Thoracic aorta (tissue), 2 donors: ENCODE results near the gene TTC9B. TPM values are rescaled to one million over a fixed set of nuclear protein-coding genes. Genes with fewer than 3 reads are reported as not detected.
"Not testable (repeated sequence)": the region's sequence is repeated elsewhere in the genome, so short reads cannot be mapped to it uniquely, and the experiment has no call there.

Source experiments
- ATAC-seq: fragments of 150-250 bp; one replicate; pipeline ENCODE4 v1.8.0; 2017; ENCODE audit warnings: low read depth; ENCODE audit not compliant: insufficient number of reproducible peaks, low FRiP score
- DNase-seq: peaks from one replicate; pipeline ENCODE4 v3.0.0-alpha.2; 2020; ENCODE audit warnings: low spot score
- H3K27ac ChIP-seq, 2 donors: fragments of 200-600 bp; sonication (generic); 1 replicate in 1 of 2; 2 replicates in 1 of 2; pipeline ENCODE4 v1.5.1; 2016; ENCODE audit warnings: mild to moderate bottlenecking in 2 of 2, moderate library complexity in 2 of 2
- H3K27me3 ChIP-seq: fragments of 200-600 bp; sonication (generic); replicated peaks from 2 replicates; pipeline ENCODE4 v1.6.0; 2016; ENCODE audit warnings: mild to moderate bottlenecking; ENCODE audit not compliant: insufficient read depth
- H3K36me3 ChIP-seq: fragments of 200-600 bp; sonication (generic); one replicate; pipeline ENCODE4 v1.5.1; 2016
- H3K4me1 ChIP-seq, 2 donors: fragments of 200-600 bp; sonication (generic); 1 replicate in 1 of 2; 2 replicates in 1 of 2; pipeline versions ENCODE4 v1.5.1 to v1.6.0; 2016; ENCODE audit warnings: low read depth in 2 of 2, mild to moderate bottlenecking in 1 of 2; ENCODE audit not compliant: control insufficient read depth in 1 of 2
- H3K4me3 ChIP-seq: fragments of 200-600 bp; sonication (generic); 2 replicates; pipeline ENCODE4 v1.5.1; 2016; ENCODE audit warnings: mild to moderate bottlenecking
- H3K9me3 ChIP-seq: fragments of 200-600 bp; sonication (generic); 2 replicates; pipeline ENCODE4 v1.5.1; 2016
- total RNA-seq, 2 donors: library from RNA; depleted of rRNA; stranded (reverse); fragments of >200 nt; gene quantifications; one replicate each; pipeline versions ENCODE4 v1.1.0 to v1.2.3, GENCODE V29; 2016
- TF ChIP-seq, protein P1 (sequence below): fragments of 200-600 bp; sonication (generic); IDR thresholded peaks from one replicate; pipeline ENCODE4 v1.5.1; 2019; ENCODE audit warnings: antibody characterized with exemption

Gene TTC9B
- total RNA-seq, 2 donors from 2014 or later: not detected

DNA sequence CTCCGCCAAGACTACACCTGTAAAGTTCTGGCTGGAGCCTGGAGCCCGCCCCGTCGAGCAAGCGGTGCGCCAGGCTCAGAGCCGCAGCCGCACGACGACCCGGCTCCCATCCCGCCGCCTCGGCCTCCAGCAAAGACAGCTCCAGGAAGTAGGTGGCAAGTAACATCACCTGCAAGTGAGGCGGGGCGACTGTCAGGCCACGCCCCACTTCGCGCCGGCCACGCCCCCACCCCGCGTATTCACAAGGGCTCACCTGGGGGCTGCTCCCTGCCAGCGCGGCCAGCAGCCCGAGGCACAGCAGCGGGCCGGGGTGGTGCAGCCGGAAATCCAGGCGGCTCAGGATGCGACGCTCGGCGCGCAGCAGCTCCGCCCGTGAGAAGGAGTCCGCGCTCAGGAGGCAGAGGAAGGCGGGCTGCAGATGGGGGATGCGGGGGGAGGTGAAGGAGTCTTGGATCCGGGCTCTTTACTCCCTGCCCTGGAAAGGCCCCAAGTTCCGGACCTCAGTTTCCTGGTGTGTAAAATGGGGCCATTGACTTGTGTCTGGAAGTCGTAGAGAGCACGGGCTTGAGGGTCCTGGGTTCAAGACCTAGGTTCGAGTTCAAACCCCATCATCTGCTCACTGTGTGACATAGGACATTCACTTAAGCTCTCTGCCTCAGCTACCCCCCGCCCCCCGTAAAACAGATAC, 5.1 kb upstream of the TTC9B start:
- H3K4me3 ChIP-seq: no peak overlapping the region

DNA sequence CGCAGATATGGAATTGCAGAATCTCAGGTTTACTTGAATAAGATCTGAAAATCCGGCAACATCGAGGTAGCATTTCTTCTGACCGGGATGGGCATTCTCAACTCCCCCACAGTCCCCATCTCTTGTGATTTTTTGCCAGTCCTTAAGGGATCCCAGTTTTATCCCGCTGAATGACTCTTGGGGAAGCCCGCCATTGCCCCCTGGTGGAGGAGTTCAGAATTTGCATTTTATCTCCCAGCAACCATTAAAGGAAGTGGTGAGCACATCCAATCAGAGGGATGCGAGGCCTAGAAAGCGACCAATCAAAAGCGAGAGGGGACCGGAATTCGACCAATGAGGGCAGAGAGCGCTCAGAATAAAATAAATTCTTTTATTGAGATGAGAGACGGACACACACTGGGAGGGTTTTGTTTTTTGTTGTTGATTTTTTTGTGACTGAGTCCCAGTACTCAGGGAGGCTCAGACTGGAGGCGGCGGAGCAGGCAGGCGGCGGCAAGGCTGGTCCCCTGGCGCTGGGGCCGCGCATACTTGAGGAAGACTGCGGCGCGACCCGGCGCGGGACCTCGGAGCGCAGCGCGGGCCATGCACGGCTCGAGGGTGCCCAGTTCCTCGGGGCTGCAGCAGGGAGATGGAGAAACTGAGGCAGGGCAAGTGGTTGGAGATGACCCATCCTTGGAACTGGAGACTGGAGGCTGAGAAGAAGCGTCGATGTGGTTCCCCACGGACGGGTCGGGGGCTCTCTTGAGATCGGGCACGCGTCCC, 3.9 kb upstream of the TTC9B start:
- ATAC-seq: peak; percentile 91
- DNase-seq: peak; percentile 55
- TF ChIP-seq, protein P1, sequence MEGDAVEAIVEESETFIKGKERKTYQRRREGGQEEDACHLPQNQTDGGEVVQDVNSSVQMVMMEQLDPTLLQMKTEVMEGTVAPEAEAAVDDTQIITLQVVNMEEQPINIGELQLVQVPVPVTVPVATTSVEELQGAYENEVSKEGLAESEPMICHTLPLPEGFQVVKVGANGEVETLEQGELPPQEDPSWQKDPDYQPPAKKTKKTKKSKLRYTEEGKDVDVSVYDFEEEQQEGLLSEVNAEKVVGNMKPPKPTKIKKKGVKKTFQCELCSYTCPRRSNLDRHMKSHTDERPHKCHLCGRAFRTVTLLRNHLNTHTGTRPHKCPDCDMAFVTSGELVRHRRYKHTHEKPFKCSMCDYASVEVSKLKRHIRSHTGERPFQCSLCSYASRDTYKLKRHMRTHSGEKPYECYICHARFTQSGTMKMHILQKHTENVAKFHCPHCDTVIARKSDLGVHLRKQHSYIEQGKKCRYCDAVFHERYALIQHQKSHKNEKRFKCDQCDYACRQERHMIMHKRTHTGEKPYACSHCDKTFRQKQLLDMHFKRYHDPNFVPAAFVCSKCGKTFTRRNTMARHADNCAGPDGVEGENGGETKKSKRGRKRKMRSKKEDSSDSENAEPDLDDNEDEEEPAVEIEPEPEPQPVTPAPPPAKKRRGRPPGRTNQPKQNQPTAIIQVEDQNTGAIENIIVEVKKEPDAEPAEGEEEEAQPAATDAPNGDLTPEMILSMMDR: peak; percentile 92
- no peak overlapping the region for H3K27ac ChIP-seq
- peaks cover 18% of the 10 kb centered on the region for H3K27me3 ChIP-seq
- H3K4me1 ChIP-seq: peaks cover 8 to 15% of the 10 kb centered on the region in 2 donors
- H3K36me3 ChIP-seq: no peaks in the 10 kb centered on the region
- no peaks in the 10 kb centered on the region for H3K9me3 ChIP-seq
- no peak overlapping the region for H3K4me3 ChIP-seq

More for the DNA sequence above, 5.1 kb upstream of the TTC9B start:
- ATAC-seq: no peak
- H3K36me3 ChIP-seq: no peaks in the 10 kb centered on the region
- TF ChIP-seq, protein P1: no peak
- H3K27ac ChIP-seq: no peak overlapping the region
- no peak for DNase-seq
- no peaks in the 10 kb centered on the region for H3K9me3 ChIP-seq
- H3K4me1 ChIP-seq: peaks cover 8 to 15% of the 10 kb centered on the region in 2 donors
- H3K27me3 ChIP-seq: peaks cover 18% of the 10 kb centered on the region

DNA sequence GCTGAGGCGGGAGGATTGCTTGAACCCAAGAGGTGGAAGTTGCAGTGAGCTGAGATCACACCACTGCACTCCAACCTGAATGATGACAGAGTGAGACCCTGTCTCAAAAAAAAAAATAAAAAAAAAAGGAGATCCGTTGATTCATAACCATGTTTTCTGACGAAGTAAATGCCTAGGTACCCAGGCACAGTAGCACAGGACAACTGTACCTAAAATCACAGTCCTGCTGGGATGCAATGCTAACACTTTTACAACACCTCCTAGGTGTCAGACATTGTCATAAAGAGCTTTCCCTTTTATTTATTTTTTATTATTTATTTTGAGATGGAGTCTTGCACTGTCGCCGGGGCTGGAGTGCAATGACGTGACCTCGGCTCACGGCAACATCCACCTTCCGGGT, 2.5 kb upstream of the TTC9B start:
- Histone ChIP-seq H3K4me1 (peaks cover 0 to 3% of the 10 kb centered on the region in 2 donors), H3K9me3 (no peaks in the 10 kb centered on the region), H3K36me3 (no peaks in the 10 kb centered on the region), H3K27me3 (peaks cover 18% of the 10 kb centered on the region), H3K27ac (no peak overlapping the region), H3K4me3 (no peak overlapping the region)
- no peak for DNase-seq
- TF ChIP-seq, protein P1: no peak
- ATAC-seq: no peak

DNA sequence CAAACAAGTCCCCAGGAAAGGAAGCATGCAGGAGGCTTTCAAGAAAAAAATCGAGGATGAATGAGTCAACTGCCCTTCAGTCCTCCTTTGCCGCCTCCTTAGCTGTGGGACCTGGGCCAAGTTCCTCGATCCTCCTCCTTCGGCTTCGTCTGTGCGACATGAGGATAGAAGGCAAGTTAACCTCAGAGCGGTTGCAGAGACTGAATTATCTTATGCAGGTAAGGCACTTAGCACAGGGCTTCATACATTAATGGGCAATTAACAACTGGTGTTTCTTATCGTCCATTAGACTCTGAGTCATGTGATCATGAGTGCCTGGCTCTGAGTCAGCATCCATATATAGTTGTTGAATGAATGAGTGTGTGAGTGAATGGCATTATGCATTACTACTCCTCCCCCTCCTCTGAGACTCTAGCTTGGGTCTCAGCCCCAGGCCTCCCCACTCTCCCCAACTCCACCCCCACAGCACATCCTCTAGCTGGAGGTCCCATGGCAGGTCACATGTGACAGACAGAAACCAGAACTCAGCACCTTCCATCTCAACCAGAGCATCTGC, 1.6 kb upstream of the TTC9B start:
- no peak overlapping the region for H3K27ac ChIP-seq
- H3K4me3 ChIP-seq: no peak overlapping the region
- ATAC-seq (peak; percentile 35), DNase-seq (no peak)
- peaks cover 12% of the 10 kb centered on the region for H3K27me3 ChIP-seq
- H3K36me3 ChIP-seq: no peaks in the 10 kb centered on the region
- no peaks in the 10 kb centered on the region for H3K9me3 ChIP-seq
- no peaks in the 10 kb centered on the region for H3K4me1 ChIP-seq
- TF ChIP-seq, protein P1: no peak

DNA sequence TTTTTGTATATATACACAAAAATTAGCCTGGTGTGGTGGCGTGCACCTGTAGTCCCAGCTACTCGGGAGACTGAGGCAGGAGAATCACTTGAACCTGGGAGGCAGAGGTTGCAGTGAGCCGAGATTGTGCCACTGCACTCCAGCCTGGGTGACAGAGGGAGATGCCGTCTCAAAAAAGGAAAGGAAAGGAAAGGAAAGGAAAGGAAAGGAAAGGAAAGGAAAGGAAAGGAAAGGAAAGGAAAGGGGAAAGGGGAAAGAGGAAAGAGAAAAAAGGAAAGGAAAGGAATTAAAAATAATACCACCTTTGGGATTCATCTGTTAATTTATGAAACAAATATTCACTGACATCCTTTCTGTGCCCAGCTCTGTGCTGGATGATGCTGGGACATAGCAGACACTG, 845 bp upstream of the TTC9B start:
- ATAC-seq, H3K27ac ChIP-seq, H3K9me3 ChIP-seq, DNase-seq, H3K27me3 ChIP-seq, H3K36me3 ChIP-seq, H3K4me3 ChIP-seq, H3K4me1 ChIP-seq: not testable (repeated sequence)
